Right renal pelvis (tissue), 4 donors: ENCODE results near the gene NMT2. TPM values are rescaled to one million over a fixed set of nuclear protein-coding genes. Genes with fewer than 3 reads are reported as not detected.

Experiments
- DNase-seq, 4 donors: peaks; one replicate each; pipeline ENCODE4 v3.0.0-alpha.2; 2013; ENCODE audit warnings: low read depth in 4 of 4, low spot score in 3 of 4, missing footprints in 1 of 4
- polyA plus RNA-seq, 4 donors: library from polyadenylated mRNA; unstranded; fragments of 120-200 nt; gene quantifications; one replicate each; pipeline ENCODE4 v1.2.1, GENCODE V29; 2013; ENCODE audit not compliant: insufficient read length in 4 of 4

The NMT2 gene
- polyA plus RNA-seq, 4 donors = 31.5 to 36.1 (median 35.2) TPM

DNA sequence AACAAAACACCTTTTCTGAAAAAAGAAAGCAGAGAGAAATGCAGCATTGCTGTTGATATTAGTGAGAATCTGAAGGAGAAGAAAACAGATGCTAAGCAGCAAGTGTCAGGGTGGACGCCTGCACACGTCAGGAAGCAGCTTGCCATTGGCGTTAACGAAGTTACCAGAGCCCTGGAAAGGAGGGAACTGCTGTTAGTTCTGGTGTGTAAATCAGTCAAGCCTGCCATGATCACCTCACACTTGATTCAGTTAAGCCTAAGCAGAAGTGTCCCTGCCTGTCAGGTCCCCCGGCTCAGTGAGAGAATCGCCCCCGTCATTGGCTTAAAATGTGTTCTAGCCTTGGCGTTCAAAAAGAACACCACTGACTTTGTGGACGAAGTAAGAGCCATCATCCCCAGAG lies 65.0 kb downstream of the NMT2 start:
- no peak for DNase-seq

DNA sequence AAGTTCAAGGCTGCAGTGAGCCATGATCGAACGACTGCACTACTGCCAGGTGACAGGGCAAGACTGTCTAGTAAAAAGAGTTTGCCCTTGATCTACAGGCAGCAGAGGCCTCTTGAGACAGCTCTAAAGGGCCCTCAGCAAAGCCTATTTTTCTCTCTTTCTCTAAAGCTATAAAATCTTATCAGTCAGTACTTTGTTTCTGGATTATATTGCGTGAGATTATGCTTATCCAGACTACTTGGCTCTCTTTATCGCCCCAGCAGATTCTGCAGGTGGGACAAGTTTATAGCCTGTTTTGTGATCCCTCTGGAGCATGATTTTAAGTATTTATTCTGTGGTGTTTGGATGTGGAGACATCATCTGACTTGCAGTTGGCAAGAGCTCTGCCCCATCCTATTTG lies 68.6 kb downstream of the NMT2 start:
- no peak for DNase-seq

DNA sequence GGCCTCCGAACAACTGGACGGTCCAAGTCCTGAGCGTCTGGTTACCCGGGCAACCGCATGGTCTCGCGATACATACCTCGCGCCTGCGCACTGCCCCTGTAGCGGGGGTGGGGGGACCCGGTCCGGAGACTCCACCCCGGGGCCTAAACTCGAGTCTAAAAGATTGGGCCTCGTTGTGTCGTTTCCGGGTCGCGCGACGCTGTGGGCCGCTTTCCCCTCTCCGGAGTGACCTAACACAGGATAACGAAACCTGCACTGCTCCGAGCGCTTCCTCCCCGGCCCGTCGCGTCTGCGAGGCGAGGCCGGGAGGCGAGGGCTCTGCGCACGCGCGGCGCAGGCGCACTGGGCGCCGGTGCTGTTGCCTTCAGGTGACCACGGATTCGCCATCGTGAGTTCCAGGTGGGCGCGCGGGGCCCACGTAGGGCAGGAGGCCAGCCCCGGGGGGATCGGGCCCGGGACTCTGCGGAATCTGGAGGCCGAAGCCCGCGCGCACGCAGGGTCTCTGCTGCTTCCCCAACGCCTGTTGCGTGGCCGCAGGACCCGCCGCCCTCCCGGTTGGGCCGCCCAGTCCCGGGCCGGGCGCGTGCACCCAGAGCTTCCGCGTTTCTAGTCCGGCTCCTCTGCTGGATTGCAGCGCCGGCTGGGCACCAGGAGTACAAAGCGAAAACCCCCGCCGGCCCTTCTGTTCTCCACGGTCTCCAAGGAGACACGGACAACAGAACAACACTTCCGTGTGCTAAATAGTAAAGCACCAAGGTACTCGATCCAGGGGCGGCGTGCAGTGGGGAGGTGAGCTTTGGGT lies 71.3 kb downstream of the NMT2 start, which contains the start of gene RPP38:
Gene RPP38, plus strand, starts transcription at position 345 of the 802 bp plus-strand sequence. CDS start 5,960 bp downstream, outside the sequence.
- peak; percentile 92 to 94 (median 93) for DNase-seq

DNA sequence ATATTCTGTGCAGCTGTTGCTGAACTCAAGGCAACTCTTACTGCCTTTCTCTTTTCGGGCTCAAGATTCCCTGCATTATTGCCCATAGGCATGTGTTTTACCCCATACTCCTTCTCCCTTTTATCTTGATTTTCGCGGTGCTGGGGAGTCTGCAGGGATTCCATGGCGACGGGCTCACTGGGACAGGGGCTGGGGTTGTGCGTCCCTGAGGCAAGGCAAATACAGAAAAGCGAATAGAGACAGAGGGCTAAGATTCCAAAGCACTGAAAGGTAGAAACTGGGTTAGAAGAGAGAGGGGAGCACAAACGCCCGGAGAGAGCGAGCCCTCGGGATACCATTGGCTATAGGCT lies 71.9 kb downstream of the NMT2 start:
- DNase-seq = no peak

DNA sequence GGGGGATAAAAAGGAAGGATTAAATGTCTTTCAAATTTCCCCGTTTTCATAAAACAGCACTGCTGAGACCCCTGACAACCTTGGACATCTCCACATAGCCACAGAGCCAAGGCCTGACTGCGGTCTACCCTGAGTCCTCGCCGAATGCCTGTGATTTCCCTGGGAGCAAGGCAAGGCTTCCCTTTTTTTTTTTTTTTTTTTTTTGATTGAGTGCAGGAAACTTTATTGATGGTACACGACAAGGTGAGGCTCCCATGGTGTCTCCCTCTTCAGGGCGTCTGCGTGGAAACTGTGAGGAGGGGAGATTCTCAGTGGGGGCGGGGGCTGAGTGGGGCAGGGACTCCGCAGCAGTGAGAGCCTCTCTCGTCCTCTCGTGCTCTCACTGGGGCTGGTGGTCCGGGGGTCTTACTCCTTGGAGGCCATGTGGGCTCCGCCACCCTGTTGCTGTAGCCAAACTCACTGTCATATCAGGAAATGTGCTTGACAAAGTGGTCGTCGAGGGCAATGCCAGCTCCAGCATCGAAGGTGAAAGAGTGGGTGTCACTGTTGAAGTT lies 75.6 kb downstream of the NMT2 start:
- DNase-seq = no peak

DNA sequence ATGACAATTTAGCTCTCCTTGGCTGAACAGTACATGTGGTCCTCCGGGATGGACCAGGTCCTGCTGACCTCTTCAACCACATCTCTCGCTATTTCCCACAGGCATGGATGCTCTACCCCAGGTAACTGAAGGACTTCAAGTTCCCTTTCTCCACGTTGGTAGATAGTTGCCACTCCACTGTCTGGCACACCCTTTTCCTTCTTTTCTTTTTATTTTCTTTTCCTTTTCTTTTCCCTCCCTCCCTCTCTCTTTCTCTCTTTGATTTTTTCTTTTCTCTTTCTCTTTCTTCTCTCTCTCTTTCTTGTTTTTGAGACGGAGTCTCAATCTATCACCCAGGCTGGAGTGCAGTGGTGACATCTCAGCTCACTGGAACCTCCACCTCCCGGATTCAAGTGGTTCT lies 77.1 kb downstream of the NMT2 start:
- DNase-seq = no peak

DNA sequence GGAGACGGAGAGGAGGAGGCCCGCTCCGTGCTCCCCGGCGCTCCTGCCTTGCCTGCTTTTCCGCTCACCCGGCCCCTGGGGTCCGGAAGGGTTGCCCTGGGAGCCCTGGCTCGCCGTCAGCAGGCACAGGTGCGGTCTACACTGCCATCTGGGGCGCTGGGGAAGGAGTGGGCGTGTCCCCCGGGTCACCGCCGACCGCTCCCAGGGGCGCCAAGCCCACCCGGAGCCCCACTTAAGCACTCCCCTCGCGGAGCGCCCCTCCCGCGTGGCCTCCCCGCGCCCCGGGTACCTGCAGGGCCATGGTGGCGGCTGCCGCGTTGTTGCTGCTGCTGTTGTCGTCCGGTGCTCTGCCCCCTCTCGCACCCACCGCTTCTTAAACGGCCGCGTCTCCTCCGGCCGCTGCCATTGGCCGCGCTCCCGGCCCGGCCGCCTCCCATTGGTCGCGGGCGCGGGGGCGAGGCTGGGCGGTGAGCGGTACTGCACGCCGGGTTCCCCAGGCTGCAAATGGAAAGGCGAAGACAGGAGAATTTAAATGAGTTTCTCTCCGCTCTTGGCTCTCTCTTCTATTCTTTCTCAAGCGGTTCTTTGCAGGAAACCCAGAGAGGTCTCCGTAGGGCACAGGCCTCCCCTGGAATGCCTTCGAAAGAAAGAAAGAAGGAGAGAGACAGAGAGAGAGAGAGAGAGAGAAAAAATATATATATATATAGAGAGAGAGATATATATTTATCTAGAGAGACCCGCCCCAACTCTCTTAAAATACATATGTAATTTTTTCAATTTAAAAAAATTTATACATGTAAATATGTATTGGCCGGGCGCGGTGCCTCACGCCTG lies 79.8 kb downstream of the NMT2 start, which contains the start of gene ACBD7:
Gene ACBD7, minus strand, starts transcription at position 349 of the 834 bp plus-strand sequence. Its CDS starts 48 bp downstream, at position 301.
- DNase-seq = peak; percentile 58 to 74 (median 66)

DNA sequence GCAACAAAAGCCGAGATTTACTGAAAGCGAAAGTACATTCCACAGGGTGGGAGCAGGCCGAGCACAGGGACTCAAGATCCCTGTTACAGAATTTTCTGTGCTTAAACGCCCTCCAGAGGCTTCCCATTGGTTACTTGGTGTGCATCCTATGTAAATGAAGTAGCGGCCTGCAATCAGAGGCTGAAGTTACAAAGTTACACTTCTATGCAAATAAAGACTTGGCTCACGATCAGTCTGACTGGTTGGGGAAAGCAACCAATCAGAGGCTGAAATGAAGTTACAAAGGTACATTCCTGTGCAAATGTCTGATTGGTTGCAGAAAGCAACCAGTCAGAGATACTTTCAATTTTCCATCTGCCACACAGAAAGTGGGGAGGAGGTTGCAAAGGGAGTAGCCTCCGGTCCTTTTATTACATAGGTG lies 84.0 kb downstream of the NMT2 start:
- peak; percentile 53 to 74 (median 72) for DNase-seq

DNA sequence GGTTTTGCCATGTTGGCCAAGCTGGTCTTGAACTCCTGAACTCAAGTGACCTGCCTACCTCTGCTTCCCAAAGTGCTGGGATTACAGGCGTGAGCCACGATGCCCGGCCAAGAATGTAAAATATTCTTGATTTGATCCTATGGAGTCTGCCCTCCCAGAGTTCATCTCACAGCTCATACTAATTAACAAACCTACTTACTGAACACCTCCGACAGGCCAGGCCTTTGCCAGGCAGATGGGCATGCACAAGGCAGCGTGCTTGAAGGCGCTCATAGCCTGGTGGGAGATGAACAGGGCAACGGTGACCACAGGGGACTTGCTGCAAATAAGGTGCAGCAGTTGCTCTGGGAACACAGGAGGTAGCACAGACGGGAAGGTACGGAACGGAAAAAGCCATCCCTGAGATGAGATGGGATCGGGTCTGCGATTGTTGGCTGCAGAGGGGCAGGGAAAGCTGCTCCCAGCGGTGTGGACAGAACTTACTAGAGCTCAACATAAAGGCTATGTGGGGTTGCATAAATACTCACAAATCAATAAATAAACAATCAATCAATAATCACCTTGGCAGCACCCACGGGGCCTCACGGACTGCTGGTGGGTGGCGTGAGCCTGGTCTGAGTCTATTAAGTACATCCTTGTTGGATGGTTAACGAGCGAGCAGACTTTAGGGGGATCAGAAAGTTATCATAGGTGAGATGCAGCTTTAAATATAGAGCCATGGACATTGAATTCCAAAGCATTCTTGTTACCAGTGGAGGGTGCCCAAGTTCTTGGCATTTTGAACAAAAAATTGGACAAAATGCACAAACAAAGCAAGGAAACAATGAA lies 84.6 kb downstream of the NMT2 start:
- DNase-seq = no peak

DNA sequence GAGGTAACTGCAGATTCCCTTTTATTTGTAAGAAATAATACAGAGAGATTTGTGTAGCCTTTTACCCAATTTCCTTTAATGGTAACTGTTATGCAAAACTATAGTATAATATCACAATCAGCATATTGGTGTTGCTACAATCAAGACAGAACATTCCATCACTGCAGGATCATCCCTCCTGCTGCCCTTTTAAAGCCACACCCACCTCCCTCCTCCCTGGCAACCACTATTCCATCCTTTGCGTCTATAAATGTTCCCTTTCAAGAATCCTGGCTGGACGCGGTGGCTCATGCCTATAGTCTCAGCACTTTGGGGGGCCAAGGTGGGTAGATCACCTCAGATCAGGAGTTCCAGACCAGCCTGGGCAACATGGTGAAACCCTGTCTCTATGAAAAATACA lies 93.1 kb downstream of the NMT2 start:
- DNase-seq = no peak

DNA sequence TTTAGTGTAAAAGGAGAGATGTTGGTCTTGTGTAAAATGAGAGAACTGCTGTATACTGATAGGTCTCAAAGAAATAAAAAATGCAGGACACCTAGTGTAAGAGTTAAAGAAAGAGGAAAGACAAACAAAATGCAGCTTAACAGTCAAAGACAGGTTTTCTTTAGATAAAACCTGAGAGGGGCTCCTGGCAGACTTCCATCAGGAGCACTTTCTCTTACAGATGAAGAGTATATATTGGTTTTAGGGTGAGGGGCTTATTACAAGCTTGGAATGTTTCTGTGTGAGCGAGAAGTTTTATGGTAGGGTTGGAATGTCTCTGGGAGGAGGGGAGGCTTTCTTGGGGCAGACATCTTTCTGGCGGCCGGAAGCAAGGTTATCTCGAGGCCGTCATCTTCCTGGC lies 96.1 kb downstream of the NMT2 start:
- no peak for DNase-seq

DNA sequence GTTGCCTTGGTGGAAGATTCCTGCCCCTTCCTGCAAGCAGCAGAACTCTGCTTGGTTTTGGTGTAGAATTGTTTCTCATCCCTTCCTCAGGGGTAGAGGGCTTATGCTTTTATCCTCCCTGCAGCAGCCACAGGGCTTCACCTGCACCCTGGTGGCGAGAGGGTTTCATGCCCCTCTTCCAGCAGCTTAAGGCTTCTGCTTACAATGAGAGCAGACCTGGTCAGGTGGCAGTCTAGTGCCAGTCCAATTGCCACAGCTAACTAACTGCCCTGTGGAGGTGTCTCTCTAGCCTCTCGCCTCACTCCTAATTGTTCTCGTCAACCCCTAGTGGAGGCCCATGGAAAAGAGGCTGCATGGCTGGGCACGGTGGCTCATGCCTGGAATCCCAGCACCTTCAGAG lies 99.3 kb downstream of the NMT2 start:
- DNase-seq = no peak

DNA sequence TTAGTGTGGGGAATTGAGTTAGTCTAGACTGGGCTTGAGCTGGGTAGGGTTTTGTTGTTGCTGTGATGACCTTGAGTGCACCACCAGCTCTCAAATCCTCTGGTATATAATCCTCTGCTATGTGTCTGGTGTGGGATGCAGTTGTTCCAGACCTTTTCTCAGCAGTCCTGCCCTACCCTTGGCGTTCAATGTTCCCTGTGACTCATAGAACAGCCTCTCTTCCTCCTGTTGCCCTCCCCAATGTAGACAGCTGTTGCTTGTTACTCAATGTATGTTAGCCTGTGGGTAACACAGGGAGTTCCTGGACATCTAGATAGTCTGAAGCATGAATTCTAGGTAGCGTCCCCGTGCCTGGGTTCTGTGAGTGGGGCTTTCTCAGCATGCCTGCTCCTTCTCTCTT lies 99.7 kb downstream of the NMT2 start:
- no peak for DNase-seq

DNA sequence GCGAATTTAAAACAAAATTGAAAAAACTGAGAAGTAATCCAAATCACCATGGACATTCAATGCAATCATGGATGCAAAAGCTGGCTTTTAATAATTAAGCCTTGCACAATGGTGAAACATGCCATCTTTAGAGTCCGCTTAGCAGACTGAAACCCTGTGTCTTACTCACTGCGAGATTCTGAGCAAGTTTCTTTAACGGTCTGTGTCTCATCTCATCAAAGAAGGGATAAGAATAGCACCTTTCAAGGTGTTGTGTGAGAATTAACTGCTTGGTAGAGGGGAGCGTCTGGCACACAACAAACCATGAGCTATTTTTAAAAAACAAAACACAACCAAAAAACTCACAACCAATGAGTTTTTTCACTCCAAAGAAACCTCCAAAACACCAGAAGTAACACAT lies 101.3 kb downstream of the NMT2 start:
- DNase-seq = no peak

DNA sequence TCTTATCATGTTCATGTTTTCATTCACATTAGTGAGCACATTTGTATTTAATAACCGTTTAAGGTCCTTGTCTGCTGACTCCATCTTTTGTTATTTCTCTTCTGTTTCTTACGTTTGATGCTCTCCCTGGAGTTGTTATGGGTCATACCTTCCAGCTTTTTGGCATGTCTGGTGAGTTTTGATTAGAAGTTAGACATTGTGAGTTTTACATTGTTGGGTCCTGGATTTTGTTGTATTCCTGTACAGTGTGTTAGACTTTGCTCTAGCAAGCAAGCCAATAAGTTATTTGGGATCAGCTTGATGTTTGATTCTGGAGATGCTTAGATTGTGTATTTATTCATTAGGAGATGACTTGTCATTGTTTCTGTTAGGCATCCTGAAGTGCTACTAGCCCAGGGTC lies 107.9 kb downstream of the NMT2 start:
- no peak for DNase-seq

DNA sequence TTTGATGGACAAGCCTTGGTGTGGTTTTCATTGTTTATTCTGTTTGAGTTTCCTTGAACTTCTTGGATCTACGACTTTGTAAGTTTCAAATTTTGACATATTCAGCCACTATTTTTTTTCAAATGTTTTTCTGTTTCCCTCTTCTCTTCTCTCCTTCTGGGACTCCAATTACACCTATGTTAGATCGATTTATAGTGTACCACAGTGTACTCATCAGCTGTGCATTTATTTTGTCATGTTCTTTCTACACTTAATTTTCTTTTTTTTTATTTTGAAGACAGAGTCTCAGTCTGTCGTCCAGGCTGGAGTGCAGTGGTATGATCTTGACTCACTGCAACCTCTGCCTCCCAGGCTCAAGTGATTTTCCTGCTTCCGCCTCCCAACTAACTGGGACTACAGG lies 108.6 kb downstream of the NMT2 start:
- DNase-seq = no peak

DNA sequence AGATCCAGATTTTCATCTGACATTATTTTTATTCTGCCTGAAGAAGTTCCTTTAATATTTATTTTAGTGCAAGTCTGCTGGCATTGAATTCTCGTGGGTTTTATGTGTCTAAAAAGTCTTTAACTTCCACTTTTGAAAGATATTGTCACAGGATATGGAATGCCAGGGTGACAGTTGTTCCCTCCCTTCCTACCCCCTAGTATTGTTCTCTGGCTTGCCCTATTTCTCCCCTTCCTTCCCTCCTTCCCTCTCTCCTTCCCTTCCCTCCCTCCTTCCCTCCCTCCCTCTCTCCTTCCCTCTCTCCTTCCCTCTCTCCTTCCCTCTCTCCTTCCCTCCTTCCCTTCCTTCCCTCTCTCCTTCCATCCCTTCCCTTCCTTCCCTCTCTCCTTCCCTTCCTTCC lies 109.8 kb downstream of the NMT2 start:
- no peak for DNase-seq
